GM19025 (cell line): ENCODE data around the gene GREB1L.
"Not testable (repeated sequence)": the region's sequence is repeated elsewhere in the genome, so short reads cannot be mapped to it uniquely, and the experiment has no call there.

Experiments used
- ATAC-seq: cut with Tn5 transposase; IDR thresholded peaks from one replicate; pipeline ENCODE4 v1.9.1; 2021; ENCODE audit warnings: mild to moderate bottlenecking, low read depth, moderate library complexity; ENCODE audit not compliant: unreplicated experiment

GREB1L gene

DNA sequence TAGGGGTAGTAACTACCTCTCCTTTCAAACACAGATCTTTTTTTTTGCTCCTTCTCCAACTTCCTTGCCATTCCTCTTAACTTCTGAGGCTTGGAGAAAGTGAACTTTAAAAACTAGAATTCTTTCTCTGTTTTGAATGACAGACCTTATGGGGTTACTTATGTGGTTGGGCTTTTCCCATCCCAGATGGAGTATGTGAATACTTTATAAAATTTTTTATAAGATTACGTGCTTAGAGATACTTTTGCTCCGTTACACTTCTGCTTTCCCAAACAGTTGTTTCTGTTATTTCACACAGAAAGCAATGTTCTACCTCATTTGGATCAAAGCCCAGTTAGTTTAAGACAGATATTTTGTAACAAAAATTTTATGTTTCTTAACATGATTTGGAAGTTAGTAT is 20.2 kb downstream of the GREB1L start:
- no peak for ATAC-seq

DNA sequence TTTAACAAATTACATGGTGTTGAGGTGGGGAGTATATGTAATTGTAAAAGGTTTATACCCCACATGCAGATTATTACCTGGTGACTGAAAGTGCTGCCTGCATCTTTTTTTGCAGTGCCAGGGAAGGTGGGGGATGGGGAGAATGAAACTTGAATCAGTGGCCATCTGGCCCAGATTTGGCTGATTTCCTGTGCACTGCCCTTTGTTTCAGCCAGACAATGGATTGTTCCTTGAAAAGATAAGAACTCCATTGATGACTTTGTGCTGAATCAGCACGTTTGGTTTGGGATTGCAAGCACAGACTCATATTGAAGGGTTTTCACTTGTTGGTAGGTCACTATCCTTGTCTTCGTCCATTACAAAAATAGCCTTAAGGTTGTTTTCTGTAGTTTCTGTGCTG is 20.9 kb downstream of the GREB1L start:
- ATAC-seq, result no peak

- no peak for ATAC-seq
Observed at GRCh38 chr18:21264651-21265050, 22.6 kb downstream of the GREB1L start.

DNA sequence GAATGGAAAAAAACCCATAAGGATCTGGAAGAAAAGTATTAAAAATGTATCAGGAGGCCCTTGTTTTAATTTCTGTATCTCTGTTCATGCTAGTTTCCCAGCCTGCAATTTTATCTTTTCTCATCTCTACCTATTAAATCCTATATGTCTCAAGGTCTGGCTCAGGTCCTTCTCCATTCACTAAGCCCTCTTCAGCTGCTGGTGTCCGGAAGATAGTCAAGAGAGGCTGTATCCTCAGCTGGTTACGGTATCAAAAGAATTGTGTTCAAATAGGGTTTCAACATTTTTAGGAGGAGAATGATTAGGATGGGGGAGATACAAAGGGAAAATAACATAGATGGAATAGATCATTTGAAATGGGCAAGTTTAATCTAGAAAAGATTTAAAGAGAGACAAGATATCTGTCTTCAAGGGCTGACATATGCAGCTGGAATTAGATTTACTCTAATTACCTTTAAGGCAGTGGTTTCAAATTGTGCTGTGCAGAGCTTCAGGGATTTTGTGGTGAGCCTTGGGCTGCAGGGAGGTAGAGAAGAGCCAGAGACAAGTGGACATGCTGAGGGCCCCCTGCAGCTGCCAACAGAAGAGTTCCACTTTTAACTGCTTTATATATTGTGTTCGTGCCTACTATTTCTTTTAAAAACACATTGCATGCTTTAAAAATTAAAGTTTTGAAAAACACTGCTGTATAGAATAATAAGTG is 24.1 kb downstream of the GREB1L start:
- ATAC-seq, result no peak

- no peak for ATAC-seq
Observed at GRCh38 chr18:21267400-21267799, 25.4 kb downstream of the GREB1L start.

GRCh38 chr18:21269349-21269748 is 27.3 kb downstream of the GREB1L start:
- no peak for ATAC-seq

GRCh38 chr18:21270453-21270852 is 28.4 kb downstream of the GREB1L start:
- ATAC-seq, result no peak

GRCh38 chr18:21272016-21272579 is 30.1 kb downstream of the GREB1L start:
- no peak for ATAC-seq

DNA sequence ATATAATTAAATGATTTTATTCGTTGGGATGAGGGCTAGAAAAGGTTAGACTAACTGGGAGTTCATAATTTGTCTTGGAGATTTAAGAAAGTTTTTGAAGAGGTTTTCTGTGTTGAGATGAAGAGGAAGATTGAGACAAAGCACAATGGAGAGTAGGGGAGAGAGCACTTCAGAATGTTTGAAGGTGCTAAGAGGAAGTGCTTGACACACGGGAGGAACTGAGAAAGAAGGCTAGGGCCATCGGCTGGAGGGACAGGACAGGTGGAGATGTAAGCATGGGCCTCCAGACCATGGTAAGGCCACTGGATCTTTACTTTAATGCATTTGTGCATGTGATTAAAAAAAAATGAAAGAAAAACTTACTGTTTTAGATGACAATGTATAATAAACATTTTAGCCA is 31.5 kb downstream of the GREB1L start:
- no peak for ATAC-seq

DNA sequence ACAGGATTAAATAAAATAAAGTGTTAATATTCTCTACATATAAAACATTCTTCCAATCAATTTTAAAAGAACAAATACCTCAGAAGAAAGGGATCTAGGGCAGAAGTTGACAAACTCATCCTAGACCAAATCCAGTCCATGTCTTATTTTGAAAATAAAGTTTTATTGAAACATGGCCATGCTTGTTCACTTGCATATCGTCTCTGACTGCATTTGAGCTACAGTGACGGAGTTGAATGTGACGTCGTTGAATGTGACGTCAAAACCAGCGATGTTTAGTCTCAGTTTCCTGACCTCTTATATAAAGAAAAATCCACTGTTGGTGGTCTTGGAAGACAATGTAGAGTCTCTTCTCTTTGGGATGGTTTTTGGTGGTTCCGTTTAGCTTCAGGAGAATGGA is 33.6 kb downstream of the GREB1L start:
- no peak for ATAC-seq

DNA sequence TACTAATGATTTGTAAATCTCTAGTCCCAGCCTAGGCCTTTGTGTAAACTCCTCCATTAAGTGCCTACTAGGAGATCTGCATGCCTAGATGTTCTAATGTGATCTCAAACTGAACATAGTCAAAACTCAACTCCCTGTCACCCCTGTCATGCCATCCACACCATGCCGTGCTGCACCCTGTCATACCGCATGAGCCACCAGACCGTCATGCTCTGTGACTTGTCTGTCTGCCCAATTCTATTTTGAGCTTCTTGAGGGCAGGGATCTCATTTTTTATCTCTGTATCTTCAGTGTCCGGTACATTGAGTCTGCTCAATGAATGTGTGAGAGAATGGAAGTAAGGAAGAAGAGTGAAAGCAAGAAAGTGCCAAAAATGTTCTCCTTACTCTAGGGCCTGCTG is 35.5 kb downstream of the GREB1L start:
- no peak for ATAC-seq

- not testable (repeated sequence) for ATAC-seq
Observed at GRCh38 chr18:21278218-21278617, 36.2 kb downstream of the GREB1L start.

- ATAC-seq, result no peak
Observed at GRCh38 chr18:21281603-21282002, 39.6 kb downstream of the GREB1L start.

DNA sequence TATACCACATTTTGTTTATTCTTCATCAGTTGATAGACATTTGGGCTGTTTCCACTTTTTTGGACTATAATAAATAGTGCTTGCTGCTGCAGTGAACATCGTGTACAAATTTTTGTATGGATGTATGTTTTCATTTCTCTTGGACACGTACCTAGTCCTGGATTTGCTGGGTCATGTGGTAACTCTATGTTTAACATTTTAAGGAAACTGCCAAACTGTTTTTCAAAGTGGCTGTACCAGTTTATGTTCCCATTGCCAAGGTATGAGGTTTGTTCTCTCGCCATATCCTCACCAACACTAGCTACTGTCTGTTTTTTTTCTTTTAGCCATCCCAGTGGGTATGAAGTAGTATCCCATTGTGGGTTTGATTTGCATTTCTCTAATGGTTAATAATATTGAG is 42.5 kb downstream of the GREB1L start:
- no peak for ATAC-seq

DNA sequence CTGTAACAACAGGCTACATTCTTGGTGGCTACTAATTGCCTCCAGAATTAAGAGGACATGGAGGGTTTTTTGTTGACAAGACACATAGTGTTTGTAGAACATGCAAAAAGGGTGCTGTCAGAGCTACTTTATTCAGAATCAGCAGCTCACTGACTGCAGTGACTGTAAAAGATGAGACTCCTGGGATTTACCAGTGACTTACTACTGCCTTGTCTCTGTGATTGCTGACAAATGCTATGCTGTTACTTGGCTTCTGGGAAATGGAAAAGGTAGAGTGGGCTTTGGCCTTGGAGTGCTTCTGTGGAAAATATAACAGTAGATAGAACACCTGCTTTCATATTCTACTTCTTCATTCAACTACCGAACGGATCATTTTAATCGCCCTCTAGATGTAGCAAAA is 47.8 kb downstream of the GREB1L start:
- ATAC-seq, result no peak

GRCh38 chr18:21291106-21291505 is 49.1 kb downstream of the GREB1L start:
- ATAC-seq, result no peak

DNA sequence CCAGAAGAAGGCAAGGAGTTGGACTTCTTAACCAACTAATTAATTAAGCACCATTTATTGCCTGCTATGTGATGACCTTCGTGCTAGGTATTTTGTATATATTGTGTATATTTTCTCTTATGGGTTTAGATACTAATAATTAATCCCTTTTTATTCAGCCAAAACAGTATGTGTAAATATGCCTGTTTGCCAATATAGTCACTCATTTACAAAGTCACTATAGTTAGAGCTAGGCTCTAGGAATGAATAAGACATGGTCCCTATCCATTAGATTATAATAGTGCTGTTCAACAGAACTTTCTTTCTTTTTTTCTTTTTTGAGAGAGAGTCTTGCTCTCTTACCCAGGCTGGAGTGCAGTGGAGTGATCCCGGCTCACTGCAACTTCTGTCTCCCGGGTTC is 51.4 kb downstream of the GREB1L start:
- ATAC-seq, result no peak

- no peak for ATAC-seq
Observed at GRCh38 chr18:21295101-21295500, 53.1 kb downstream of the GREB1L start.

- no peak for ATAC-seq
Observed at GRCh38 chr18:21296045-21296444, 54.0 kb downstream of the GREB1L start.

DNA sequence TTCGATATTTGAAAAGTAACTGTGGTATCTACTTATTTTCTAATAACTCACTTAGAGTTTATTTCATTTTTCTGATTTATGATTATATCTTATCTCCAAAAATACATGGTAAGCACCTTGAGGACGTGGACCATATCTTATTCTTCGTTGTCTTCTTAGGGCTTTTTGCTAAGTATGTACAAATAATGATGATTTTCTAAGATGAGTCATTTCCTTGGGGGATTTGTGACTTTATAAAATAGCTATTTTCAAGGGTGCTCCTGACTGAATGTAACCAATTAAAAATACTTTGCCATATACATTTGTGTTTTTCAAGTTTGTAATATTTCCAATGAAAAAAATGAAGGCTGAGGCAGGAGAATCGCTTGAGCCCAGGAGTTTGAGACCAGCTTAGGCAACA is 56.3 kb downstream of the GREB1L start:
- ATAC-seq, result no peak

GRCh38 chr18:21300035-21300907 is 58.2 kb downstream of the GREB1L start:
- no peak for ATAC-seq

- ATAC-seq, result no peak
Observed at GRCh38 chr18:21300908-21301200, 58.8 kb downstream of the GREB1L start.
